ENCODE measurements around the gene FGG. TPM values are rescaled to one million over a fixed set of nuclear protein-coding genes. Genes with fewer than 3 reads are reported as not detected.

FGG gene
- total and polyA plus RNA-seq, 11 donors, result 0.35 to 1.0 (median 0.50) TPM; not detected in 8

DNA sequence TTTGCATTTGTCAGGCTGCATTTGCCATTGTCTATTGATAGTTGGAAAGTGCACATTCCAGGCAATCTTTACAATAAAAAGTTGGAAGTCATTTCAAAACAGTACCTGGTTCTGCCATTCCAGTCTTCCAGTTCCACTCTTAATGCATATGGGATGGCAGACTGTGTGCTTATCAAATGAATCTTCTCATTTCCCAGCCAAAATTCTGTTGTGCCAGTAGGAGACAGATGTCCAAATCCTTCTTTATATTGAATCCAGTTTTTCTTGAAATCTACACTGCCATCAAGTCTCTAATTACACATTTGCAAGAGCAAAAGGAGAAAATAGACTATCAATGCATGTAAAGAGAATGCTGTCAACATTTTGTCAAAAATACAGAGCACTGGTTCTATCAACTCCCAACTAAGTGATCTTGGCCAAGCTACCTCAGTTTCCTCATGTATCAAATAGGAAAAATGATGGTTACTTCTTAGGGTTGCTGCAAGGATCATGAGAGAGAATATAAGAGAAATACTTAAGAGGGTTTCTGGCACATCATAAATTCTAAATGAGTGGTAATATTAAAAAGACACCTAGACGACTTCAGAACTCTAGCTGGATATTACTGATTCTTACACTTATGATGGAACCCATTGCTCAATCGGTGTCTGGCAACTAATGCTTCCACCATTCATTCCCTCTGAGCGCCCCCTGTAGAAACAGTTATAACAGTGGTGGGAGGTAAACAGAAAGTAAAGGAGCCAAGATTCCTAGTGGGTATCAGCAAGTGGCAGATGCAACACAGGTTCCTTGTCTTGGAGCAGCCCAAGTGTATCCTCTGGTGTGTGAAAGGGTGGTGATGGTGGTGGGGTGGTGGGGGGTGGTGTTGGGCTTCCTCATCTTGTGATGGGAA, 3.8 kb downstream of the FGG start:
- intact Hi-C loops (cut with DNase I), result no loop called here
- WGBS, 4 donors, result 74 to 86% (median 80%) methylated on average over 3 of the region's 3 CpGs

DNA sequence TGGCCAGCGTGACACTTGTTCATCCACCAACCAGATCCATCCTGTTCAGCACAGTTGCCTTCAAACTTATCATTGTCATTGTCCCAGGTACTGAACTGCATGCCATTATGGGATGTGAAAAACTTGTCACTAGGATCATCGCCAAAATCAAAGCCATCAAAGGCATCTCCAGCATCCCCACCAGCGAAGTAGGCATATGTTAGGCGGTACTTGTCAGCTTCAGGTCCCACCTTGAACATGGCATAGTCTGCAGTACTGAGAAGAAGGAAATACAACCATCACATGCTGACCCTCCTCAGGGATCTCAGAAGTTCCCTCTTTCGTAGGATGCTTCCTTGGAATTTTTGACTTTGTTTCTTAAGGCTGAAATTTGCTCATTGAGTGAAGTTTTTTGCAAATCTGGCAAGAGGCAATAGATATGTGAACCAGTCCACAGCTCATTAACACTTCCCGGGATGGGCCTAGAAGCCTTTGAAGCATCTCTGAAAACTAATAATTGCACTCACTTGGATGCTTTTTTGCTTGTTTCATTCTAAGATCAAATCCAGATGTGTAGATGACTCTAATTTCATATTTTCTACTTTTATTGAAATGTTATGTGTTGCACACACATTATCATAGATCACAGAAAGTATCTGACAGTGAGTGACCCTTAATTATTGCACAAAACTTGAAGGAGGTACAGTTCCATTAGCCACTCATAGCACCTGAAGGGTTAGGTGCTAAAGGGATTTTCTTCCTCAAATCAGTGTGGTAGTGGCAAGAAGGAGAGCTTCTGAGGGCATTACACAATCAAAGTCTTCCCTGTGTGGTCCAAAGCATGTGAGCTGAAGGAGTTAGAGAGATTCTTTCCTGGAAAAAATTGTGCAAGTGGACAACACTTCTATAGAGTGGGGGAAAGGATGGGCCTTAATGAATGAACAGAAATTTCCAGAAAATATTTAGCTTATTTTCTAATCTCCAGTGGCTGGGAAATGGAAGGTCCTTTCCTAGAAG, 5.4 kb downstream of the FGG start:
- Histone ChIP-seq H3K27me3 (peaks cover 0 to 16% (median 0%) of the 10 kb centered on the region in 9 donors), H3K36me3 (no peaks in the 10 kb centered on the region), H3K4me3 (no peak overlapping the region), H3K27ac (no peak overlapping the region), H3K9me3 (no peaks in the 10 kb centered on the region), H3K4me1 (no peaks in the 10 kb centered on the region)
- DNase-seq (no peak), ATAC-seq (no peak)
- no peak for TF ChIP-seq CTCF (IDR thresholded peaks at IDR 0.05)
- no peak for TF ChIP-seq POLR2A (IDR thresholded peaks at IDR 0.05)
- intact Hi-C loops (cut with DNase I), result no loop called here
- 76 to 84% (median 80%) methylated on average over 6 of the region's 6 CpGs for WGBS, 4 donors

More for the DNA sequence above, 3.8 kb downstream of the FGG start:
- Histone ChIP-seq H3K27ac (no peak overlapping the region), H3K36me3 (no peaks in the 10 kb centered on the region), H3K4me3 (no peak overlapping the region), H3K4me1 (no peaks in the 10 kb centered on the region), H3K9me3 (no peaks in the 10 kb centered on the region), H3K27me3 (peaks cover 0 to 13% (median 0%) of the 10 kb centered on the region in 9 donors)
- TF ChIP-seq POLR2A (IDR thresholded peaks at IDR 0.05) (no peak), CTCF (IDR thresholded peaks at IDR 0.05) (no peak)
- ATAC-seq (no peak), DNase-seq (no peak)

GRCh38 chr4:154604696-154605200, 7.7 kb downstream of the FGG start:
- Histone ChIP-seq H3K4me1 (no peaks in the 10 kb centered on the region), H3K4me3 (no peak overlapping the region), H3K9me3 (no peaks in the 10 kb centered on the region), H3K27me3 (peaks cover 0 to 12% (median 0%) of the 10 kb centered on the region in 9 donors), H3K27ac (no peak overlapping the region), H3K36me3 (no peaks in the 10 kb centered on the region)
- no peak for ATAC-seq
- no peak for DNase-seq
- 73 to 76% (median 74%) methylated on average over 4 of the region's 4 CpGs for WGBS, 4 donors
- no peak for TF ChIP-seq POLR2A (IDR thresholded peaks at IDR 0.05)
- no peak for TF ChIP-seq CTCF (IDR thresholded peaks at IDR 0.05)
- intact Hi-C loops (cut with DNase I), result no loop called here

Data from heart left ventricle (tissue), 16 donors.